A549 treated with AZD9567 at 1 μM for 4 hours (cell line): Measurements from ENCODE around the gene IL1R1. TPM values are rescaled to one million over a fixed set of nuclear protein-coding genes. Genes with fewer than 3 reads are reported as not detected.

Experiments used
- total RNA-seq: library from RNA; stranded (reverse); fragments of 200-300 nt; extraction: Qiagen RNA extraction; gene quantifications from 5 replicates; pipeline ENCODE4 v1.2.3, GENCODE V29; 2022; ENCODE audit not compliant: insufficient read depth

The IL1R1 gene, protein sequence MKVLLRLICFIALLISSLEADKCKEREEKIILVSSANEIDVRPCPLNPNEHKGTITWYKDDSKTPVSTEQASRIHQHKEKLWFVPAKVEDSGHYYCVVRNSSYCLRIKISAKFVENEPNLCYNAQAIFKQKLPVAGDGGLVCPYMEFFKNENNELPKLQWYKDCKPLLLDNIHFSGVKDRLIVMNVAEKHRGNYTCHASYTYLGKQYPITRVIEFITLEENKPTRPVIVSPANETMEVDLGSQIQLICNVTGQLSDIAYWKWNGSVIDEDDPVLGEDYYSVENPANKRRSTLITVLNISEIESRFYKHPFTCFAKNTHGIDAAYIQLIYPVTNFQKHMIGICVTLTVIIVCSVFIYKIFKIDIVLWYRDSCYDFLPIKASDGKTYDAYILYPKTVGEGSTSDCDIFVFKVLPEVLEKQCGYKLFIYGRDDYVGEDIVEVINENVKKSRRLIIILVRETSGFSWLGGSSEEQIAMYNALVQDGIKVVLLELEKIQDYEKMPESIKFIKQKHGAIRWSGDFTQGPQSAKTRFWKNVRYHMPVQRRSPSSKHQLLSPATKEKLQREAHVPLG
- 27.0 to 41.6 TPM (median 37.1 TPM) in 5 replicates for total RNA-seq

DNA sequence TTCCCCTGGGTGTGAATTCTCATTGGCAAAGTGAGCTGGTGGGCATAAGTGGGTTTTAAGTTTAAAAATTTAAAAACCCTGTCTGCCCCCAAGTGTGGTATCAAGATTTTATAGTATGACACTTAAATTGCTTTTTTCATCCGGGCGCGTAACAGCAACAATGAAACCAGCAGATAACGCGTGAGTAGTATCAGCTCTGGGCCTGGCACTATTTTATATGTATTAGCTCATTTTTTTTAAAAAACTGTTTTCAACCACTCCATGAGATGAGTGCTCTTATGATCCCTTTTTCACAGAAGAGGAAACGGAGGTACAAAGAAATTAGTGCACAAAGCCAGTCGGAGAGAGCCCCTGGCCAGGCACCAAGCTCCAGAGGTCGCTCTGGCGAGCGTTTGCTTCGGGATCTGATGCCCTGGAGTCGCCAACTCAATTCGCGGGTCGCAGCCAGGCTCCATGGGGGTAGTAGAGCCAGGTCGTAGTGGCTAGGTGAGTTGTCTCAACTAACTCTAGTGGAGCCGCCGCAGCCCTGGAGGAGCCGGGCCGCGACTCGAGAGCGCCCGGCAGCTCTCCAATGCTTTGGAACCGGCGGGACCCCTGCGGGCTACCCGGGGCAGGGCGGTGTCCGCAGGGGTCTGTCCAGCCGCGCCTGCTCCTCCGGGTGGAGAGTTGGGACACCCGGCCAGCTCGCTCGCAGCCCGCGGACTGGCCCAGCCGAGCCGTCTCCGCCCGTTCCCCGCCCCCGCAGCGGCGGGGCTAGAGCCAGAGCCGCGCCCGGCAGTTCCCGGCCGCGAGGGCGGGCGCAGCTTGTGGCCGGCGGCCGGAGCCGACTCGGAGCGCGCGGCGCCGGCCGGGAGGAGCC lies at the start of gene IL1R1:
IL1R1 (plus strand) TSS at position 777 of the 859 bp plus-strand sequence. CDS start 14,979 bp downstream, outside the sequence.

DNA sequence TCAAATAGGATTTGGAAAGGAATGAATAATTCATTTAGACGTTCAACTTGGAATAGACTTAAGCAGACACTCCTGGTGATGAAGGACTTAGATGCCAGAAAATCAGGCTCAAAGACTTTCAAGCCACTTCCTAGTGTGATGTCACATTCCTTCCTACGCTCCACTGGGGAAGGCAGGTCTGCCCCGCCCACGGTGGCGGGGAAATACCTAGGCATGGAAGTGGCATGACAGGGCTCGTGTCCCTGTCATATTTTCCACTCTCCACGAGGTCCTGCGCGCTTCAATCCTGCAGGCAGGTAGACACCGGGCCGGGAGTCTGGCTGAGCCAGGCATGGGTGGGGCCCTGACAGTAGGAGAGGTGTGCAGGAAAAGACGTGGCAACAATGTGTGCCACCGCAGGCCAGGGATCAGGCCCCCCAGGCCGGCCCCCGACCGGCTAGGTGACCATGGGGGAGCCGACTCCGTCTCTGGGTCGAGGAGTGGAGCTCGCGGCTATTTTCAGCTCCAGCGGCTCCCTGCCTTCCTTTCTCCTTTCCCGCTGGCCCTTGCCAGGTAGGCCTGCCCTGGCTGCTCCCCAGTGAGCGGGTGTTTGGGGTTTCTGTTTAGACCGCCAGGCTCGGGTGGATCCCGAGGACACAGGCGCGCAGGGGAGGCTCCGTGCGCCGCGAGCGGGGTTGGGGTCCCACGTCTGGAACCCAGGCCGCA lies 44.4 kb downstream of the IL1R1 start, which contains the start of gene IL1RL2:
IL1RL2 (plus strand) TSS at position 233 of the 705 bp plus-strand sequence. CDS start 845 bp downstream, outside the sequence.

Other genes starting within 250 kb of the IL1R1 start
- 0.48 to 1.7 TPM (median 0.69 TPM) in 4 of 5 replicates, not detected in the other for gene IL1R2, start 150.8 kb upstream of the IL1R1 start, total RNA-seq
- gene IL1RL2, start 44.3 kb downstream of the IL1R1 start, total RNA-seq, result 0.02 TPM in 1 of 5 replicates, not detected in the others
- gene IL1RL1, start 168.8 kb downstream of the IL1R1 start, total RNA-seq, result 0.71 to 3.1 TPM (median 1.0 TPM) in 5 replicates
- gene IL18R1, start 213.1 kb downstream of the IL1R1 start, total RNA-seq, result 0.99 to 1.6 TPM (median 1.2 TPM) in 5 replicates